GM19035 (cell line): ENCODE results near the gene ADH7.
"Not testable (repeated sequence)": the region's sequence is repeated elsewhere in the genome, so short reads cannot be mapped to it uniquely, and the experiment has no call there.

Source experiments
- ATAC-seq: cut with Tn5 transposase; IDR thresholded peaks from one replicate; pipeline ENCODE4 v1.9.1; 2021; ENCODE audit not compliant: unreplicated experiment

The ADH7 gene

GRCh38 chr4:99417125-99417524 lies 18.0 kb downstream of the ADH7 start:
- ATAC-seq = no peak

- not testable (repeated sequence) for ATAC-seq
Observed at GRCh38 chr4:99415762-99416161, 19.4 kb downstream of the ADH7 start.

GRCh38 chr4:99414902-99415301 lies 20.2 kb downstream of the ADH7 start:
- ATAC-seq = not testable (repeated sequence)

GRCh38 chr4:99414401-99414800 lies 20.7 kb downstream of the ADH7 start:
- ATAC-seq = no peak

- ATAC-seq = no peak
Observed at GRCh38 chr4:99413140-99413539, 22.0 kb downstream of the ADH7 start.

GRCh38 chr4:99411041-99411440 lies 24.1 kb downstream of the ADH7 start:
- no peak for ATAC-seq

GRCh38 chr4:99410075-99410474 lies 25.1 kb downstream of the ADH7 start:
- no peak for ATAC-seq

- no peak for ATAC-seq
Observed at GRCh38 chr4:99408346-99408745, 26.8 kb downstream of the ADH7 start.

- ATAC-seq = no peak
Observed at GRCh38 chr4:99405433-99406115, 29.6 kb downstream of the ADH7 start.

GRCh38 chr4:99404595-99405287 lies 30.4 kb downstream of the ADH7 start:
- peak; percentile 95 for ATAC-seq

GRCh38 chr4:99403380-99404184 lies 31.6 kb downstream of the ADH7 start:
- ATAC-seq = peak; percentile 56

GRCh38 chr4:99402765-99403164 lies 32.4 kb downstream of the ADH7 start:
- ATAC-seq = no peak

GRCh38 chr4:99400831-99401230 lies 34.3 kb downstream of the ADH7 start:
- no peak for ATAC-seq

GRCh38 chr4:99399017-99399416 lies 36.1 kb downstream of the ADH7 start:
- ATAC-seq = no peak

- no peak for ATAC-seq
Observed at GRCh38 chr4:99395595-99396364, 39.4 kb downstream of the ADH7 start.

GRCh38 chr4:99394896-99395295 lies 40.2 kb downstream of the ADH7 start:
- ATAC-seq = no peak

- no peak for ATAC-seq
Observed at GRCh38 chr4:99390055-99390454, 45.1 kb downstream of the ADH7 start.

- no peak for ATAC-seq
Observed at GRCh38 chr4:99389606-99390005, 45.5 kb downstream of the ADH7 start.

GRCh38 chr4:99383833-99384392 lies 51.2 kb downstream of the ADH7 start:
- no peak for ATAC-seq

- no peak for ATAC-seq
Observed at GRCh38 chr4:99383399-99383798, 51.7 kb downstream of the ADH7 start.
